ENCODE measurements around the gene SLAIN1.

SLAIN1 gene

DNA sequence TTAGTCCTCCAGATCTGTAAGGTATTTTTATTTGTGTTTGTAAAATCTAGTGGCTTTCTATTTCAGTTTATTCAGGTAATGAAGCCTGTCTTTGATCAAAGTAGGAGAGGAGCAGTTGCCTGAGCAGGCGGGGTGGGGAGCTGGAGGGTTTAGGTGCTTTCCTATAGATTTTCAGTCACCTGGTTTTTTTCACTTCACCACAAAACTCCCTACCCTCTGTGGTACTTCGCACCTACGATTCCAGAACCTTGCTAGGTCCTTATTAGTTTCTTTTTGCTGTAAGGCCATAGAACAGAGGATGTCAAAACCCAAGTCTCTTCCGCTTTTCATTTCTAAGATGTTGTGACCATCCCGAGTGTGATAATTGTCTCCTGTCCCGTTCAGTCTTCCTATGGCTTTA, 26.6 kb downstream of the SLAIN1 start:
- in situ Hi-C loops (cut with MboI; ENCODE audit: low sequenced_read_pairs) = no loop called here
- no peak for DNase-seq (ENCODE audit: low spot score in 2 of 2)
- H3K9me3 ChIP-seq = no peaks in the 10 kb centered on the region
- peaks cover 25% of the 10 kb centered on the region for H3K4me1 ChIP-seq
- no peaks in the 10 kb centered on the region for H3K27me3 ChIP-seq (ENCODE audit: low read depth)
- peaks cover 6% of the 10 kb centered on the region for H3K36me3 ChIP-seq (replicated peaks)
- no peak overlapping the region for H3K4me3 ChIP-seq

DNA sequence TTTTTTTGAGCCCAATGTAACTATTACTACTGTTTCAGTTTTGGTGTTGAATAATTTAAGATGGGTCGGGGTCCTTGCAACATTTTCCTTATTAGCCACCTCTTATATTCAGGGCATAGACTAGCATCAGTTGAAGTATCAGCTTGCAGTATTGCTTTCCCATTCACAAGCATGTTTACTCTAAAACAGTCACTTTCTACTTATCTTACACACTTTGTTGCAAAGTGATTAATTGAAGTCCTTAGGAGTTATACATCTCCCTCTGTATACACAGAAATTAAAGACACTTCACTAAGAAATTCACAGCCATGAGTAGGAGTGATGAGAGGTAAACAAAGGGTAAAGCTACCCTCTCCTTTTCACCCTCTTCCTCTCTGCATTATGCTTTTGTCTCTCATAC, 27.6 kb downstream of the SLAIN1 start:
- H3K36me3 ChIP-seq (replicated peaks) = peaks cover 5% of the 10 kb centered on the region
- peaks cover 35% of the 10 kb centered on the region for H3K4me1 ChIP-seq
- in situ Hi-C loops (cut with MboI; ENCODE audit: low sequenced_read_pairs) = no loop called here
- no peaks in the 10 kb centered on the region for H3K9me3 ChIP-seq
- DNase-seq (ENCODE audit: low spot score in 2 of 2) = no peak
- H3K4me3 ChIP-seq = no peak overlapping the region
- H3K27me3 ChIP-seq (ENCODE audit: low read depth) = no peaks in the 10 kb centered on the region

DNA sequence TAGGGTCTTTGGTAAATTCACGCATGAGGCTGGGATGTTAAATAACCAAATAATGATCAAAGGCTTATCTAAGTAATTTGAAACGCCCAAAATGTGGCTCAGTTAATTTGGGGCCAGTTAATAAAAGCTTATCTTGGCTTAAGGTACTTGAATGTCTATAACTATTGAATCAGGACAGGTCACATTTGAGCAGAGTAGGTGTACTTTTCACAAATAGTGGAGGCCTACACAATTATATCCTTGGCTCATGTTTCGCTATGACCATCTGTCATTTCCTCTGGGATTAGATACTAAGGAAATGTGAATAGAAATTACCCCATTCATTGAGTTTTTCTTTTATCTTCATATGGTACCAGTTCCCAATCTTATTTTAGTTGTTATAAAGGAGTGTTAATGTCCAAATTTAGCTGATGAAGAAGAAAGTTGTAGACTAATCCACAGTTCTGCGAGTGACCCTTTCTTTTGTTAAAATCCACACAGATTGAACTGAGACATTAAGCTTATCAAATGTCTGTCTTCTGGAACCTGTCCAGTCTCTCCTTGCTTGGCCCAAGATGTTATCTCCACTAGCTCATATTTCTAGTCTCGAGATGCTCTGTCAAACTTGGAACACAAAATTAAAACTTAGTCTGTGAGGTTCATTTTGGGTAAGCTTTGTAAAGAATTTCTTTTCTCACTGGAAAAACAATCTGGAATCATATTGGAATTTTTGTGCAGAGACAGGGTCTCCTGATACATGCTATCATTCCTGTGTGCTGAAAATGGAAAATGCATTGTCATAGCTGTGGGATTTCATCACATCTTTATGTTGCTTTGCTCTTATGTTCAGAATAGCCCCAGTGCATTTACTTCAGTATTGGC, 31.0 kb downstream of the SLAIN1 start:
- in situ Hi-C loops (cut with MboI; ENCODE audit: low sequenced_read_pairs) = no loop called here
- Histone ChIP-seq H3K4me1 (peaks cover 48% of the 10 kb centered on the region), H3K27me3 (ENCODE audit: low read depth) (no peaks in the 10 kb centered on the region), H3K4me3 (no peak overlapping the region), H3K9me3 (no peaks in the 10 kb centered on the region), H3K36me3 (replicated peaks) (peaks cover 4% of the 10 kb centered on the region)
- DNase-seq (ENCODE audit: low spot score in 2 of 2) = no peak

DNA sequence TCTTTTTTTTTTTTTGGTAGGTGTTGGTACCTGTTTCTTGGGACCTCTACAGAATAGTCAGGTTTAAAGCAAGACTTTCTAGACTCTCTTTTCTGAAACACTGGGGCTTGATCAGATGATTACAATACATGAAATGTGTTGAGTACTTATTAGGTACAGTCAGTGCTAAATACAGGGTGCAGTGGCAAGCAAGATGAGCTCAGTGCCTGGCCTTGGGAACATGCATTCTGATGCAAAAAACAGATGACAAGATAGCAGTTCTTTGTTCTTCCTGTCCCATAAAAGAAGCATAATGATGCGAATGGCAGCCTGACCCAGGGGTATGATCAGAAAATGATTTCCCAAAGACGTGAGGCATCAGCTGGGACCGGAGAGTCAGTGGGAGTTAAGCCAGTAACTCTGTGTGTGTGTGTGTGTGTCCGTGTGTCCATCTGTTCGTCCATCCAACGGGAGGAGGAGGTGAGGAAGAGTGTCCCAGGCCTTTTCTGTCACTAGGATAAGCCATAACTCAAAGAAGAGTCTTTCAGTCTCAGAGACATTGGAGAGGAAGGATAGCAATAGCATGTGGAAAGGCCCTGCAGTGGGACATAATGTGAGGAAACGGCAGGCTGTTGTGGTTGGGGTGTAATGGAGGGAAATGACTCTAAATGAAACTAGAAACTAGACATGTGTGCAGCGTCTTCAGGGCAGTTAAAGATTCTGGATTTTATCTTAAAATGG, 32.2 kb downstream of the SLAIN1 start:
- Histone ChIP-seq H3K36me3 (replicated peaks) (peaks cover 4% of the 10 kb centered on the region), H3K9me3 (no peaks in the 10 kb centered on the region), H3K4me3 (no peak overlapping the region), H3K4me1 (peaks cover 42% of the 10 kb centered on the region), H3K27me3 (ENCODE audit: low read depth) (no peaks in the 10 kb centered on the region)
- DNase-seq (ENCODE audit: low spot score in 2 of 2) = peak in 1 of 2 experiments; percentile 26
- in situ Hi-C loops (cut with MboI; ENCODE audit: low sequenced_read_pairs) = no loop called here

DNA sequence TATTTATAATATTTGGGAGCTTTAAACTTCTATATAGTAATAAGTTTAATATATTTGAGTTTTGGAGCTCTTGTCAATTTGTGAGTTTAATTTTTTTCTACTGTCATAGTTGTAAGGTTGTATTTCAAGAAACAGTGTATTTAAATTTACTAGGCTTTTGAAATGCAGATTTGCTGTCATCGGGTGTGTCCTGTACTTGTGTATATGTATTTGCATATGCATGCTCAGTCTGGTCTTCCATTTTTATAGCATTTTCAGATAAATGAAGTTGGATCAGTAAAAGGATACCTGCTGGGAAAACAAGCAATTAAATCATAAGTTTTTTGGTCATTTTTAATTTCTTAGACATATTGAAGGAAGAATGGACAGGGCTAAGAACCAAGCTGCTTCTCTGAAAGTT, 33.1 kb downstream of the SLAIN1 start:
- Histone ChIP-seq H3K4me1 (peaks cover 39% of the 10 kb centered on the region), H3K36me3 (replicated peaks) (peaks cover 4% of the 10 kb centered on the region), H3K27me3 (ENCODE audit: low read depth) (no peaks in the 10 kb centered on the region), H3K9me3 (no peaks in the 10 kb centered on the region), H3K4me3 (no peak overlapping the region)
- DNase-seq (ENCODE audit: low spot score in 2 of 2) = peak in 1 of 2 experiments; percentile 65
- in situ Hi-C loops (cut with MboI; ENCODE audit: low sequenced_read_pairs) = no loop called here

DNA sequence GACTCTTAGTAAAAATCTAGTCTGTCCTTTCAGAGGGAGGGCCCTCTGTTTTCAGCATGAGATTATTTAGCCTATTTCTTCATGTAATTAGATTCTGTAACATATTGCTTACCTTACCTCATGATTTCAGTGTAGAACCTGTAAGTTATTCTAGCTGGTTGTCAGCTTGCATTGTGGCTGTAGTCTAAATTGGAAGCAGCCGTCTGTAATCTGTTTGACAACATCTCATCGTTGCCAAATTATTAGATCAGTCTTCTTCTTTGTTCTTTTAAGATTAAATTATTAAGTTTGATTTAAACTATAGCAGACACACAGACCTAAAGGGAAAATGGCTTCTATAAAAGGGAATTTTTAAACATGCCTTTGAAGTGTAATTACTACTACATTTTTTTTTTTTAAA, 34.8 kb downstream of the SLAIN1 start:
- Histone ChIP-seq H3K9me3 (no peaks in the 10 kb centered on the region), H3K36me3 (replicated peaks) (peaks cover 4% of the 10 kb centered on the region), H3K27me3 (ENCODE audit: low read depth) (no peaks in the 10 kb centered on the region), H3K4me3 (no peak overlapping the region), H3K4me1 (peaks cover 39% of the 10 kb centered on the region)
- in situ Hi-C loops (cut with MboI; ENCODE audit: low sequenced_read_pairs) = no loop called here
- DNase-seq (ENCODE audit: low spot score in 2 of 2) = no peak

DNA sequence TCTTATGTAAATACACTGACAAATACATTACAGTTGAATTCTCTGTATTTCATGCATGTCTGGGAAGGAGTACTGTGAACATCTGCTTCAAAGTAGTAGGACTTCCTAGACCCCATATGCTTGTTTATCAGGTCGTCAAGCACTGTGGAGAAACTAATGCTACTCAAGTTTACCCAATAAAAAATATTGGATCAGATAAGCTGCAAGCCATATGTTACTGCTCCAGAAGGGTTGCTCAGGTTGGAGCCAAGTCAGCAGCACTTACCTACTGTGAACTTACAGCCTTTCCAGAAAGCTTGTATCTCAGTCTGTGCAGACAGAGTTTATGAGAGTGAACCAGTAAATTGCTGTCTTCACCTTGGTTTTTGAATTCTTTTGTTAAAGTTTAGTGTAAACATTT, 36.2 kb downstream of the SLAIN1 start:
- no peak for DNase-seq (ENCODE audit: low spot score in 2 of 2)
- Histone ChIP-seq H3K4me3 (no peak overlapping the region), H3K9me3 (no peaks in the 10 kb centered on the region), H3K36me3 (replicated peaks) (no peaks in the 10 kb centered on the region; the same call in 1 of the 2 replicates), H3K27me3 (ENCODE audit: low read depth) (no peaks in the 10 kb centered on the region), H3K4me1 (peaks cover 27% of the 10 kb centered on the region)
- in situ Hi-C loops (cut with MboI; ENCODE audit: low sequenced_read_pairs) = no loop called here

DNA sequence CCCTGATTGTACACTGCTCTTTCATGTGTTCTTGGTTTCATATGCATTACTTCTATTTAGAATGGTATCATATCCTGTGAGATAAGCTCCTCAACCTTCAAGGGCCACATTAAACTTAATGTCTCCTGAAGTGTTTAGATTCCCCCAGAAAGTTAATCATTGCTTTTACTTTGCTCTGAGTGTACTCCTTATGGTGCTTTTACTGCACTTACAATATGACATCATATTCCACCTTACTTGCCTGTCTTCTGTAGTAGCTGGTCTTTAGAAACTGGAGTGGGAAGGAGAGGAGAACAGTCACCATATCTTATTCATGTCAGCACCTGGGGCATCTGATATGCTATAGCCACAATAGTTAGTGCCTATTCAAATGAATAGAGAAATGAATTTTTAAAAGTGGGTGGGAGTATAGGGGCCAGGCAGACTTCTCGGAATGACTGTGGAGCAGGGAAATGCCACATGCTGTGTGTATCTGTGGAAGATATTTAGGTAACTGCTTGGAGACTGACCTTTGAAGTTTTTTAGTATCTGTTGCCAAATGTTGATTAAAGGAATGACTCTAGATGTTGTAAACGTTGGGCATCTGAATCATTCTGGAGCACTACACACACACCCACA, 40.2 kb downstream of the SLAIN1 start:
- H3K36me3 ChIP-seq (replicated peaks) = no peaks in the 10 kb centered on the region; the same call in 1 of the 2 replicates
- H3K4me3 ChIP-seq = no peak overlapping the region
- no peaks in the 10 kb centered on the region for H3K27me3 ChIP-seq (ENCODE audit: low read depth)
- DNase-seq (ENCODE audit: low spot score in 2 of 2) = no peak
- in situ Hi-C loops (cut with MboI; ENCODE audit: low sequenced_read_pairs) = no loop called here
- no peaks in the 10 kb centered on the region for H3K9me3 ChIP-seq
- peaks cover 6% of the 10 kb centered on the region for H3K4me1 ChIP-seq

DNA sequence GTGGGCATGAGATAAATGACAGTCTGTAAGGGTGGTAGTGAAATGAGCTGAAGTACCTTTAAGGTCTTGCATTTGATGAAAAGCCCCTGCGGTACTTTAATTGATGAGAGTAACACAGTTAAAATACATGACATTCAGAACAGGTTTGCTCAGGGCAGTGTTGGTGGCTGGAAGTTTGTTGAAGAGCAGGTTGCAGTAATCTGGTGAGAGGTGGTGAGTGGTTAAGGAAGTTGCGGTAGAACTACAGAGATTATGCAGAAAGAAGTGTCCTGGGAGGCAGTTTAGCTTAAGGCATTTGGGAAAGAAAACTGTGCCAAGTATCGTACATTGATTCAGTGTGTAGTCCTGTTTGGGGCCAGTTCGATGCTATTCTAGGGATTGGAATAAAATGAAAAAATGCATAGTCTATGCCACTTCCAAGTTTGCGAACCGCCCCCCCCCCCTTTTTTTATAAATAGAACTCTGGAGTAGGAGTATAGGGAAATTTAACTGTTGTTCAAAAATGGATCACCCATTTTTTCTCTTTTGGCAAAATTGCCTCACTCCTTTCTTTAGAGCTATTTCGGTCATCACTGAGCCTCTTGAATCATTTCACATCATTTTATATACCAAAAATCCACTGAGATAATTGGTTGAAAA, 42.7 kb downstream of the SLAIN1 start:
- in situ Hi-C loops (cut with MboI; ENCODE audit: low sequenced_read_pairs) = no loop called here
- no peak for DNase-seq (ENCODE audit: low spot score in 2 of 2)
- Histone ChIP-seq H3K36me3 (replicated peaks) (peaks cover 6% of the 10 kb centered on the region), H3K4me3 (no peak overlapping the region), H3K4me1 (peaks cover 6% of the 10 kb centered on the region), H3K27me3 (ENCODE audit: low read depth) (no peaks in the 10 kb centered on the region), H3K9me3 (no peaks in the 10 kb centered on the region)

DNA sequence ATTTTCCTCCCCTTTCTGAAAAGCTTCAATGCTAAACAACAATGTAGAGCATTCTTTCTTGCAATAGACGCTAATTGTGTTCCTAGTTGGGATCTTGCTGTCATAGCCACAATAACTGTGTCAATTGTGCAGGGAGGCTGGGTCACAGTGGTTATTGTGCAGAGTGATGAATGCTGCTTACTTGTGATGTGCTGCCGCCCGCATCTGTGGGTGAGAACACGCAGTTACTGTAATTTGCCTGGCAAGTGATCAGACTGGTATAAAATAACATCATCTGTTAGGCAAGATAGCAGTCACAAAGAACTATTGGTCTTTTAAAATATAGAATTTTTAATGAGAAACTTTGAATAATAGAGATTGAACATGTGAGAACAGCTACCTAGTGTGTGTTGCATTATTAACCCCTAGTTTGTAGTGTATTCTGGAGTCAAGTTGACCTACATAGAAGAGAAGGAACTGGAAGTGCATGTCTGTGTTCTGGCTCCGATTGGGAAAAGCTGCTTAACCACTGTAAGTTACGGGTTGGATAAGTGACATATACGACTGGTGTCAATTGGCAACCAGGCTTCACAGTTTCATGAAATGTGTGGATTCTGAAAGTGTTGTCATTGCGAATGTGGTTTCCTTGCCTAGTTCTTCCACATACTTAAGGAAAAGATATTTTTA, 43.6 kb downstream of the SLAIN1 start:
- H3K4me3 ChIP-seq = no peak overlapping the region
- in situ Hi-C loops (cut with MboI; ENCODE audit: low sequenced_read_pairs) = no loop called here
- DNase-seq (ENCODE audit: low spot score in 2 of 2) = no peak
- peaks cover 6% of the 10 kb centered on the region for H3K4me1 ChIP-seq
- H3K36me3 ChIP-seq (replicated peaks) = peaks cover 7% of the 10 kb centered on the region
- H3K9me3 ChIP-seq = no peaks in the 10 kb centered on the region
- no peaks in the 10 kb centered on the region for H3K27me3 ChIP-seq (ENCODE audit: low read depth)

DNA sequence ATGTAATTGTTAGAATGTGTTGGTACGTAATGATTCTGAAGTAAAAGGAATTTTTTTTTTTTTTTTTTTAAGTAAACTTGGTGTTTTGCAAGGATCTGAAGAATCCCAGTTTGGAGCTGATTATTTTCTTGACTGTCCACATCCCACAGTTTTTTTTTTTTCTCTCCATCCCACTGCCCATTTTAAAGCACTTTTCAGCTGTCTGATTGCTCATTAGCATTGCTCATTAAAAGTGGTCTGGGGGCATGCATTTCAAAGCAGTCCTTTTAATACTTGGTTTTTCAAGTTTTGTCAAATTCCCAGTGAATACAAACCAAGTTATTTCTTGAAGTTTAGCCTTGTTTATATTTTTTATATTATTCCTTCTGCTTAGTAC, 44.1 kb downstream of the SLAIN1 start:
- H3K36me3 ChIP-seq (replicated peaks) = peaks cover 9% of the 10 kb centered on the region
- peaks cover 6% of the 10 kb centered on the region for H3K4me1 ChIP-seq
- in situ Hi-C loops (cut with MboI; ENCODE audit: low sequenced_read_pairs) = no loop called here
- no peaks in the 10 kb centered on the region for H3K9me3 ChIP-seq
- DNase-seq (ENCODE audit: low spot score in 2 of 2) = no peak
- no peaks in the 10 kb centered on the region for H3K27me3 ChIP-seq (ENCODE audit: low read depth)
- no peak overlapping the region for H3K4me3 ChIP-seq

DNA sequence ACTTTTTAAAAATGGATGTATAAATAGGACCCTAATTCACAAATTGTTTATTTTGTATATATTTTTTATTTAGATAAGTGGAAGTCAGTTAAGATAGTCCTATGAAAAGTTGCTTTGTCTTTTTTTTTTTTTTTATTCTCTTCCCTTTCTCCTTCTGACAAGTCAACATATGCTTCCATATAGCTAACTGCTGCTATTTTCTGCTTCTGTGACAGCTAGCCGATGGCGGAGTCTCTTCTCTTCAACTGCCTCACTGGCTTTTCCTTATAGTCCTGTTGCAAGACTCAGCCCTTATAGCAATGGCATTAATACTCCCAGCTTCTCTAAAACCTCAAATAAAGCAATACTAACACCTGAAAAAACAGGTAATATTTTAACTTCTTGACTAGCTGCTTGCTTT, 45.3 kb downstream of the SLAIN1 start:
- no peak for DNase-seq (ENCODE audit: low spot score in 2 of 2)
- no peaks in the 10 kb centered on the region for H3K9me3 ChIP-seq
- H3K4me1 ChIP-seq = peaks cover 6% of the 10 kb centered on the region
- no peaks in the 10 kb centered on the region for H3K27me3 ChIP-seq (ENCODE audit: low read depth)
- in situ Hi-C loops (cut with MboI; ENCODE audit: low sequenced_read_pairs) = no loop called here
- H3K4me3 ChIP-seq = no peak overlapping the region
- peaks cover 10% of the 10 kb centered on the region for H3K36me3 ChIP-seq (replicated peaks)

DNA sequence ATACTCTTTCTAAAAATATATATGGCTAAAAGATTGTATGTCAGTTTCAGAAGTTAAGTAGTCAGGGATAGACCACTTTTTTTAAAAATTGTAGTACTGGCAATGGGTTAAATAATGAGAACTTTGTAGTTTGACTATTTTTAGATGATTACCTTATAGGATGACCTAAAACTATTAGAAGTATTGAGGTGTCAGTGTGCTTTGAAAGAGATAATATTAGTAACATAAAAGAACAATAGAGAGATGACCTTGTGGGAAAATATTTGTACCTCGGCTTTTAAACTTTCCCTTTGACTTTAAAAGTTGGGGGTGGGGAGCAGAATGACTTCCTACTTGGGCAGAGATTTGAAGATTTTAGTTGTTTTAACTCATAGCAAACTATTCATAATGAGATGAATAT, 48.3 kb downstream of the SLAIN1 start:
- no peaks in the 10 kb centered on the region for H3K27me3 ChIP-seq (ENCODE audit: low read depth)
- no peak overlapping the region for H3K4me3 ChIP-seq
- peaks cover 2% of the 10 kb centered on the region; the same call in 1 of the 2 replicates for H3K4me1 ChIP-seq
- in situ Hi-C loops (cut with MboI; ENCODE audit: low sequenced_read_pairs) = loop anchor here (5.0 kb wide), 1 partner anchor 148 kb away; no protein-coding TSS in a partner anchor
- H3K9me3 ChIP-seq = no peaks in the 10 kb centered on the region
- DNase-seq (ENCODE audit: low spot score in 2 of 2) = no peak
- H3K36me3 ChIP-seq (replicated peaks) = peaks cover 10% of the 10 kb centered on the region
